ENCODE data around the gene EBI3. TPM values are rescaled to one million over a fixed set of nuclear protein-coding genes. Genes with fewer than 3 reads are reported as not detected.

EBI3 gene
- total and polyA plus RNA-seq, 2 of the 8 experiments (the other 6 are each of a cell fraction or from before 2014, with no cell fraction given) = 0.99 to 8.4 TPM

GRCh38 chr19:4234142-4234861 lies 5.0 kb downstream of the EBI3 start (continued):
- TF ChIP-seq CTCF (IDR thresholded peaks at IDR 0.05; ENCODE audit: control extremely low read depth in 1 of 3, insufficient read depth in 1 of 3, low read depth in 1 of 3, low read length in 3 of 3) (no peak), CHD7 (IDR thresholded peaks at IDR 0.05; ENCODE audit: insufficient replicate concordance, low read length) (no peak), BCL11A (IDR thresholded peaks at IDR 0.05; ENCODE audit: low read depth in 2 of 2, low read length in 2 of 2) (no peak), SAP30 (IDR thresholded peaks at IDR 0.05; ENCODE audit: insufficient read depth, insufficient replicate concordance, low read length) (no peak), PHF8 (conservative IDR thresholded peaks at IDR 0.05; ENCODE audit: low read depth, low read length) (no peak), ASH2L (IDR thresholded peaks at IDR 0.05; ENCODE audit: low read length) (no peak), SIX5 (IDR thresholded peaks at IDR 0.05; ENCODE audit: low read depth, low read length) (no peak)

Data from H1 (cell line).